CD14-positive monocyte (primary cell): Measurements from ENCODE around the gene UBA1. TPM values are rescaled to one million over a fixed set of nuclear protein-coding genes. Genes with fewer than 3 reads are reported as not detected.
A peak's percentile ranks its signal among the peaks of the same experiment; 100 is the strongest.

ENCODE experiments used
- DNase-seq, 3 donors: peaks; one replicate each; pipeline ENCODE4 v3.0.0-alpha.2; 2011 to 2022
- H2AFZ ChIP-seq: 2 replicates; pipeline ENCODE4 v1.6.0; 2012; ENCODE audit warnings: mild to moderate bottlenecking, low read depth, low read length, inconsistent platforms; ENCODE audit not compliant: insufficient read depth, poor library complexity, severe bottlenecking
- H3K27ac ChIP-seq, 2 donors: 1 replicate in 1 of 2; 2 replicates in 1 of 2; pipeline ENCODE4 v1.5.1; 2012 to 2013; ENCODE audit warnings: low read length in 2 of 2, control low read depth in 1 of 2, inconsistent platforms in 1 of 2, low read depth in 1 of 2, mild to moderate bottlenecking in 1 of 2
- H3K27me3 ChIP-seq, 2 donors: one replicate each; pipeline versions ENCODE4 v1.6.0 to v1.6.1; 2011 to 2013; ENCODE audit warnings: low read length in 2 of 2; ENCODE audit not compliant: control insufficient read depth in 2 of 2, insufficient read depth in 2 of 2
- H3K36me3 ChIP-seq, 2 donors: replicated peaks in 1 of 2; 1 replicate in 1 of 2; 2 replicates in 1 of 2; pipeline versions ENCODE4 v1.5.1 to v1.6.1; 2012 to 2013; ENCODE audit warnings: low read length in 2 of 2, control low read depth in 1 of 2, inconsistent platforms in 1 of 2, mild to moderate bottlenecking in 1 of 2; ENCODE audit not compliant: insufficient read depth in 2 of 2, control insufficient read depth in 1 of 2
- H3K4me1 ChIP-seq, 2 donors: 1 replicate in 1 of 2; 2 replicates in 1 of 2; pipeline versions ENCODE4 v1.5.1 to v1.6.1; 2012 to 2013; ENCODE audit warnings: low read length in 2 of 2, control low read depth in 1 of 2, inconsistent platforms in 1 of 2, mild to moderate bottlenecking in 1 of 2, moderate library complexity in 1 of 2; ENCODE audit not compliant: insufficient read depth in 2 of 2, control insufficient read depth in 1 of 2
- H3K4me2 ChIP-seq: replicated peaks from 2 replicates; pipeline ENCODE3; 2012; ENCODE audit warnings: low read length, moderate library complexity, mild to moderate bottlenecking; ENCODE audit not compliant: poor library complexity, severe bottlenecking; ENCODE audit errors: extremely low read depth
- H3K4me3 ChIP-seq, 3 experiments: fragments of 200-600 bp in 1 of 3; sonication (generic) in 1 of 3; replicated peaks in 1 of 3; 1 replicate in 2 of 3; 2 replicates in 1 of 3; pipeline ENCODE4 v1.5.1; 2011 to 2013; ENCODE audit warnings: low read length in 3 of 3, mild to moderate bottlenecking in 3 of 3, control low read depth in 2 of 3, low read depth in 2 of 3, inconsistent platforms in 1 of 3, moderate library complexity in 1 of 3
- H3K79me2 ChIP-seq: 2 replicates; pipeline ENCODE4 v1.6.0; 2012; ENCODE audit warnings: mild to moderate bottlenecking, control low read depth, inconsistent platforms, low read length, moderate library complexity; ENCODE audit not compliant: insufficient read depth
- H3K9ac ChIP-seq: 2 replicates; pipeline ENCODE4 v1.6.0; 2017; ENCODE audit warnings: low read length, mild to moderate bottlenecking; ENCODE audit not compliant: insufficient read depth, poor library complexity, severe bottlenecking
- H3K9me3 ChIP-seq, 2 donors: replicated peaks in 1 of 2; 1 replicate in 1 of 2; 2 replicates in 1 of 2; pipeline versions ENCODE4 v1.5.1 to v1.6.1; 2012 to 2013; ENCODE audit warnings: low read length in 2 of 2, control low read depth in 1 of 2; ENCODE audit not compliant: control insufficient read depth in 1 of 2, insufficient read depth in 1 of 2
- H4K20me1 ChIP-seq: 2 replicates; pipeline ENCODE4 v1.6.0; 2012; ENCODE audit warnings: mild to moderate bottlenecking, low read length, control low read depth, moderate library complexity; ENCODE audit not compliant: insufficient read depth
- H3K27ac Mint-ChIP-seq, 7 donors: one replicate each; pipeline ENCODE4 v1.8.0; 2020; ENCODE audit warnings: mild to moderate bottlenecking in 7 of 7, mixed read lengths in 7 of 7, moderate library complexity in 6 of 7, inconsistent platforms in 2 of 7
- H3K27me3 Mint-ChIP-seq, 3 donors: one replicate each; pipeline ENCODE4 v1.8.0; 2021 to 2022; ENCODE audit warnings: low read depth in 3 of 3, mild to moderate bottlenecking in 3 of 3, mixed read lengths in 3 of 3, moderate library complexity in 3 of 3, inconsistent platforms in 1 of 3
- H3K36me3 Mint-ChIP-seq, 2 donors: one replicate each; pipeline ENCODE4 v1.8.0; 2020; ENCODE audit warnings: mixed read lengths in 2 of 2, inconsistent platforms in 1 of 2, mild to moderate bottlenecking in 1 of 2
- H3K4me1 Mint-ChIP-seq: one replicate; pipeline ENCODE4 v1.8.0; 2020; ENCODE audit warnings: mild to moderate bottlenecking, mixed read lengths
- H3K4me3 Mint-ChIP-seq, 2 donors: one replicate each; pipeline ENCODE4 v1.8.0; 2020; ENCODE audit warnings: mild to moderate bottlenecking in 2 of 2, mixed read lengths in 2 of 2, moderate library complexity in 1 of 2
- H3K9me3 Mint-ChIP-seq, 7 donors: one replicate each; pipeline ENCODE4 v1.8.0; 2020 to 2022; ENCODE audit warnings: mixed read lengths in 7 of 7, mild to moderate bottlenecking in 6 of 7, moderate library complexity in 6 of 7, inconsistent platforms in 2 of 7
- WGBS: methylation state at CpG from one replicate; pipeline ENCODE4 v1.1.5; 2013; ENCODE audit warnings: missing lambda C conversion rate; ENCODE audit not compliant: insufficient coverage; 5-methylcytosine and 5-hydroxymethylcytosine counted together
- intact Hi-C, 2 donors: fragments of 100-400 bp; cut with micrococcal nuclease; formaldehyde crosslinking; loops; one replicate each; pipeline versions ENCODE4 v1.15.0 to v1.15.1; 2023
- polyA plus RNA-seq, 3 donors: library from polyadenylated mRNA; depleted of rRNA in 1 of 3; unstranded in 2 of 3; stranded (reverse) in 1 of 3; fragments of 300-500 nt in 2 of 3; fragments of >200 nt in 1 of 3; fragmentation: Illumina TruSeq in 2 of 3; gene quantifications; 1 replicate in 2 of 3; 2 replicates in 1 of 3; pipeline ENCODE4 v1.2.3, GENCODE V29; 2012 to 2021
- TF ChIP-seq, protein P1 (sequence below): fragments of 200-600 bp; IDR thresholded peaks from one replicate; pipeline ENCODE4 v1.8.0; 2022; ENCODE audit warnings: antibody characterized with exemption, mild to moderate bottlenecking

UBA1 gene
- polyA plus RNA-seq, 3 donors, result 125 to 157 (median 150) TPM

DNA sequence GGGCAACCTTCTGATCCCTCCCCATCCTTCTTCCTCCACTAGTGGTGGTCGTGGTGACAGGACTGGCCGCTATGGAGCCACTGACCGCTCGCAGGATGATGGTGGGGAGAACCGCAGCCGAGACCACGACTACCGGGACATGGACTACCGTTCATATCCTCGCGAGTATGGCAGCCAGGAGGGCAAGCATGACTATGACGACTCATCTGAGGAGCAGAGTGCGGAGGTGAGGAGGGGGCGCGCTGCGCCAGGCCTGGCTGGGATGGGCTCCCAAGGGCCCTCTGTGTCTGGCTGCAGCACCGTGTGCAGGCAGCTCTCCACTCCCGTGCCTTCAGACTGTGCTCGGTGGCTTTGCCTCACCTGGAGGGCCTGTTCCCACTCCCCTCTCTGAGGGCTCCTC, 24.4 kb upstream of the UBA1 start:
- H3K9me3 Mint-ChIP-seq, result peaks cover 0 to 6% (median 0%) of the 10 kb centered on the region in 7 donors
- Histone ChIP-seq H3K4me3 (no peak overlapping the region), H4K20me1 (peaks cover 41% of the 10 kb centered on the region), H3K9ac (no peak overlapping the region), H3K4me1 (no peaks in the 10 kb centered on the region), H3K27me3 (no peaks in the 10 kb centered on the region), H2AFZ (no peak overlapping the region), H3K36me3 (peaks cover 50 to 58% of the 10 kb centered on the region in 2 donors), H3K9me3 (peaks cover 0 to 6% of the 10 kb centered on the region in 2 donors), H3K27ac (no peak overlapping the region), H3K79me2 (peaks cover 35% of the 10 kb centered on the region), H3K4me2 (no peak overlapping the region)
- H3K27ac Mint-ChIP-seq, result peak overlapping the region in 2 of 7 donors; percentile 44 to 62
- no peak overlapping the region for H3K4me3 Mint-ChIP-seq
- 90% methylated on average over 2 of the region's 19 CpGs for WGBS
- H3K36me3 Mint-ChIP-seq, result peaks cover 30 to 58% of the 10 kb centered on the region in 2 donors
- H3K4me1 Mint-ChIP-seq, result no peaks in the 10 kb centered on the region
- H3K27me3 Mint-ChIP-seq, result peaks cover 0 to 43% (median 0%) of the 10 kb centered on the region in 3 donors
- no peak for DNase-seq
- TF ChIP-seq, protein P1, sequence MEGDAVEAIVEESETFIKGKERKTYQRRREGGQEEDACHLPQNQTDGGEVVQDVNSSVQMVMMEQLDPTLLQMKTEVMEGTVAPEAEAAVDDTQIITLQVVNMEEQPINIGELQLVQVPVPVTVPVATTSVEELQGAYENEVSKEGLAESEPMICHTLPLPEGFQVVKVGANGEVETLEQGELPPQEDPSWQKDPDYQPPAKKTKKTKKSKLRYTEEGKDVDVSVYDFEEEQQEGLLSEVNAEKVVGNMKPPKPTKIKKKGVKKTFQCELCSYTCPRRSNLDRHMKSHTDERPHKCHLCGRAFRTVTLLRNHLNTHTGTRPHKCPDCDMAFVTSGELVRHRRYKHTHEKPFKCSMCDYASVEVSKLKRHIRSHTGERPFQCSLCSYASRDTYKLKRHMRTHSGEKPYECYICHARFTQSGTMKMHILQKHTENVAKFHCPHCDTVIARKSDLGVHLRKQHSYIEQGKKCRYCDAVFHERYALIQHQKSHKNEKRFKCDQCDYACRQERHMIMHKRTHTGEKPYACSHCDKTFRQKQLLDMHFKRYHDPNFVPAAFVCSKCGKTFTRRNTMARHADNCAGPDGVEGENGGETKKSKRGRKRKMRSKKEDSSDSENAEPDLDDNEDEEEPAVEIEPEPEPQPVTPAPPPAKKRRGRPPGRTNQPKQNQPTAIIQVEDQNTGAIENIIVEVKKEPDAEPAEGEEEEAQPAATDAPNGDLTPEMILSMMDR, result no peak
- intact Hi-C loops, result no loop called here

DNA sequence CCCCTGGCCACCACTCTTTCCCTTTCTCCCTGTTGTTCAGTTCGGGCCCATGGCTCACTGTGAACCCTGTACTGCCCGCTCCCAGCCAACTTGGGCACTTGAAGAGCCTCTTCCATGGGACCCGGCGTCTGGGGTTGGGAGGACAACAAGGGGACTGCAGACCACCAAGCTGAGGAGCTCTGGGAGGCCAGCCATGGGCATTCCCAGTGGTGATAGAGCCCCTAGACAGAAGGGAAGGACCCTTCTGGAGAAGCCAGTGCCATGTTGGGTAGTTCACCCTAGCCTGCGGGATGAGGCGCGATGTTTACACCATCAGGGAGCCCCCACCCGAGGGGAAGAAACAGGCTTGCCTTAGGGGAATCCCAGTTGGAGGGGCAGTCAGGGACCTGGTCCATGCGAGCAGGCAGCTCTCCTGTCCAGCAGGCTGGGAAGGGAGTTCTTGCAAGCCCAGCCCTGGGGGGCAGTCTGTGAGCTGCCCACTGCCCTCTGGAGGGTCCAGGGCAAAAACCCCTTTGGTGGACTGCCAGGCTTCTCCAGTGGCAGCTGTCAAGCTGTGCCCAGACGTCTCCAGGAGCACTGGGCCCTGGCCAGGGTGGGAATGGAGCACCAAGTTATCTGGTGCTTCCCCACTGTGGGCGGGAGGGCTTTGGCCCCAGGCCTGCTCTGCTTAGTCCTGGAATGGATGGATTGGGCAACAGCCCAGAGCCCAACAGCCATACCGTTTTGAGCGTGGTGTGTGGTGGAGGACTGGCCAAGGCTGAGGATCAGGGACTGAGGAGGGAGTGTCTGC, 23.7 kb upstream of the UBA1 start:
- TF ChIP-seq, protein P1, result no peak
- H3K27ac Mint-ChIP-seq, result peak overlapping the region in 2 of 7 donors; percentile 47 to 54
- H3K4me3 ChIP-seq, result no peak overlapping the region
- no peaks in the 10 kb centered on the region for H3K9me3 ChIP-seq
- no peak overlapping the region for H3K4me3 Mint-ChIP-seq
- H3K27ac ChIP-seq, result no peak overlapping the region
- H3K9me3 Mint-ChIP-seq, result peaks cover 0 to 4% (median 0%) of the 10 kb centered on the region in 7 donors
- H3K4me2 ChIP-seq, result no peak overlapping the region
- H3K9ac ChIP-seq, result no peak overlapping the region
- no peak for DNase-seq
- no peaks in the 10 kb centered on the region for H3K27me3 ChIP-seq
- intact Hi-C loops, result no loop called here
- no peaks in the 10 kb centered on the region for H3K4me1 ChIP-seq
- H3K36me3 ChIP-seq, result peaks cover 54 to 64% of the 10 kb centered on the region in 2 donors
- H3K27me3 Mint-ChIP-seq, result peaks cover 0 to 48% (median 0%) of the 10 kb centered on the region in 3 donors
- peaks cover 35 to 62% of the 10 kb centered on the region in 2 donors for H3K36me3 Mint-ChIP-seq
- 94% methylated on average over 8 of the region's 13 CpGs for WGBS
- H4K20me1 ChIP-seq, result peaks cover 35% of the 10 kb centered on the region
- no peak overlapping the region for H2AFZ ChIP-seq
- no peaks in the 10 kb centered on the region for H3K4me1 Mint-ChIP-seq
- H3K79me2 ChIP-seq, result peaks cover 28% of the 10 kb centered on the region
